Ureter (tissue), 1 donor: ENCODE measurements around the gene SCN8A. TPM values are rescaled to one million over a fixed set of nuclear protein-coding genes. Genes with fewer than 3 reads are reported as not detected.
"Not testable (repeated sequence)": the region's sequence is repeated elsewhere in the genome, so short reads cannot be mapped to it uniquely, and the experiment has no call there.

Source experiments
- DNase-seq: peaks from one replicate; pipeline ENCODE4 v3.0.0-alpha.2; 2020; ENCODE audit warnings: low spot score
- total RNA-seq: library from RNA; stranded (reverse); gene quantifications from one replicate; pipeline ENCODE4 v1.2.4, GENCODE V29; 2023
- donor health status: DM: yes; HTN: yes; CAD: no.

Gene SCN8A
- total RNA-seq: 2.2 TPM

- DNase-seq: no peak
Measured at GRCh38 chr12:51591016-51591901, at the start of gene SCN8A. Gene SCN8A (plus strand): TSS chr12:51591233. CDS start chr12:51662818, 71,585 bp downstream.

- no peak for DNase-seq
Measured at GRCh38 chr12:51546097-51546496, 44.9 kb upstream of the SCN8A start.

DNA sequence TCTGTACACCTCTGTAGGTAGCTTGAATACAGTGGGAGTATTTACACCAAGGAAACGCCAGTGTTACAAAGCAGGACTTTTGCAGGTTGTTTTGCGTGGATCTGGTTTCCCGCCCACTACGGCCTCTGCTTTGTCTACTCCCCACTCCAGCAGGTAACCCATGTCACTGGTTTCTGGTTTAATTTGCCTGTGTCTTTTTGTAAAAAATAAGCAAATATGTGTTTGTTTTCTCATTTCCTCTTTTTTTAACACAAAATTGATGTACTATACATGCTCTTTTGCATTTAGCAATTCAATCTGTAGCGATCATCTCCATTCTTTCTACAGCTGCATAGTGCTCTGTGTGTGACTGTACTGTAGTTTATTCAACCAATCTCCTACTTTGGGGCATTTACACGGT is 43.4 kb upstream of the SCN8A start:
- no peak for DNase-seq

DNA sequence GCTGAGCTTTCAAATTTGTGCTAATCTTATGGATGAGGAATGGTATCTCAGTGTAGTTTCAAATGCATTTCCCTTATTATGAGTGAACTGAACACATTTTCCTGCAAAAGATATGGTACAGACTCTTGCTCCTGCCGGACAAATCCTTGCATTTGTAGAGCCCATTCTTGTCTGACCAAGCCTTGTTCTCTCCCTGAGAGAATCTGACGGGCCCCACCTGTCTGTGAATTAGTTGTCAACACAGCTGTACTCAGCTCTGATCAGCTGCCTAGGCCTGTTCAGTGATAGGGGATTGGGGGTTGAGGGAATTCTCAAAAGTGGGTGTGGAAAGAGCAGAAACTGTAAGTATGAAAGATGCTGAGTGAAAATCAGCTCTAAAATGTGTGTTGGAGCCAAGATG is 42.8 kb upstream of the SCN8A start:
- no peak for DNase-seq

GRCh38 chr12:51549637-51550036 is 41.4 kb upstream of the SCN8A start:
- DNase-seq: no peak

- DNase-seq: not testable (repeated sequence)
Measured at GRCh38 chr12:51568271-51569032, 22.6 kb upstream of the SCN8A start.

DNA sequence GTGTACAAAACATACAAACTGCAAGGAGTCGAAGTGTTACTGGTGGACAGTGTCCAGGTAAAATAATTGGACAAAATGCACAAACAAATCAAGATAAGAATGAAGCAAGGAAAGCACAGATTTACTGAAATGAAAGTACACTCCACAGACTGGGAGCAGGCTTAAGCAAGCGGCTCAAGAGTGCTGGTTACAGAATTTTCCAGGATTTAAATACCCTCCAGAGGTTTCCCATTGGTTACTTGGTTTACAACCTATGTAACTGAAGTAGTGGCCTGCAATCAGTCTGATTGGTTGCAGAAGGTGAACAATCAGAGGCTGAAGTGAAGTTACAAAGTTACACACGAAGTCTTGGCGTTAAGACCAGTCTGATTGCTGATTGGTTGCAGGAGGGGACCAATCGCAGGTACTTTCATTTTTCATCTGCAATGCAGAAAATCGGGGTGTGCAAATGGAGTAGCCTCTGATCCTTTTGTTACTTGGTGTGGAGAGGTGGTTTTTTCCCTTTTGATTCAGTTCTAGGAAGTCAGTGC is 11.6 kb upstream of the SCN8A start:
- DNase-seq: no peak

- DNase-seq: no peak
Measured at GRCh38 chr12:51589060-51589459, 2.0 kb upstream of the SCN8A start.

DNA sequence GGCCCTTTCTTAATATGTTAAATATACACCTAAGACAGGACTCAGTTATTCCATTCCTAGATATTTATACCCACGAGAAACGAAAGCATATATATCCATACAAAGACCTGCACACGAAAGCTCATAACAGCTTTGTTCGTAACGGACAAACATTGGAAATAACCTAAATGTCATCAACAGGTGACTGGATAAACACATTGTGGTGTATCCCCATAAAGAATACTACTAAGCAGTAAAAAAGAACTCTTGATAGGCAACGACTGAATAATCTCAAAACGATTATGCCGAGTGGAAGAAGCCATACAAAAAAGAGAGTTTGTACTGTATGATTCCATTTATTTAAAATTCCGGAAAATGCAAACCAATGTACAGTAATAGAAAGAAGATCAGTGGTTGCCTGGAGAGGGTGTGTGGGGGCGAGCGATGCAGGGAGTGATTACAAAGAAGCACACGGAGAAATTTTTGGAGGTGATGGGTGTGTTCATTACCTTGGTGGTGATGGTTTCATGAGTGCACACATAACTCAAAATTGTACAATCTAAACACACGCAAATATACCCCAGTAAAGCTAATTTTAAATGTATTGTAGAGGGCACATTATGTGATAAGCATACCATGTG is 1.4 kb upstream of the SCN8A start:
- DNase-seq: no peak

GRCh38 chr12:51590347-51591015 is 552 bp upstream of the SCN8A start:
- DNase-seq: no peak

- DNase-seq: no peak
Measured at GRCh38 chr12:51592034-51592705, 1.1 kb downstream of the SCN8A start.

DNA sequence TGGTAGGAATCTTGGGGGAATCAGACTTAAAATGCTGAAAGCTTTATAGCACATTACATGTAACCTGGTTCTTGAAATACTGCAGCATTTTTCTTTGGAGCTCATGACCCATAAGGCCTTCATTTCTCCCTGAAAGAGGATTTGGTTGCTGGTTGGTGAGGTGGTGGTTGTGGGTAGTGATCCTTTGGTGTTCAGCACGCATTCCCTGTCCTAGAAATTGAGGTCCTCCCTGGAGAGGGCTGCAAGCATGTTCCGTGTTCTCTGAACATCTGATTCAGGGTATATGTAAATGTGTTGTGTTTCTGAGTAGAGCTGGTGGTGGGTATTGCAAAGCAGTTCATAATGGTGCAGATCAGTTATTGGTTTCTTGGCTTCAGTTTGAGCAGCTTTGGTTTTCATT is 2.0 kb downstream of the SCN8A start:
- DNase-seq: no peak

- DNase-seq: no peak
Measured at GRCh38 chr12:51593539-51593938, 2.5 kb downstream of the SCN8A start.

DNA sequence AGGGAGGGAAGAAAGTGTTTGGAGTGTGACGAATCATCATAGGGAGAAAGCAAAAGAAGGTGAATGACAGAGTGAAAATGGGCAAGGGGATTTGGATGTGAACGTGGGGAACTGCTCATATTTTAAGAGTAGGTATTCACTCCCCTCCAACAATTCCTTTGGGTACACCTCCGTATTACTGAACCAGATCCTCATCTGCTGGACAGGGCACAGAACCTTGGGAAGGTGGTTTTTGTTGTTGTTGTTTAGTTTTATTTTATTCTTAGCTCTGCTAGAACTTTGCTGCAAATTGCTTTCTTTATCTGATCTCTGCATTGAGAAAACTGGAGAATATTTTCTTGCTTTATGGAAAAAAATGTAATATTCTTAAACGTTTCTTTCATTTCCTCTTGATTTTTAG is 7.1 kb downstream of the SCN8A start:
- DNase-seq: no peak

GRCh38 chr12:51600721-51601120 is 9.7 kb downstream of the SCN8A start:
- DNase-seq: no peak

- DNase-seq: no peak
Measured at GRCh38 chr12:51601241-51601640, 10.2 kb downstream of the SCN8A start.

DNA sequence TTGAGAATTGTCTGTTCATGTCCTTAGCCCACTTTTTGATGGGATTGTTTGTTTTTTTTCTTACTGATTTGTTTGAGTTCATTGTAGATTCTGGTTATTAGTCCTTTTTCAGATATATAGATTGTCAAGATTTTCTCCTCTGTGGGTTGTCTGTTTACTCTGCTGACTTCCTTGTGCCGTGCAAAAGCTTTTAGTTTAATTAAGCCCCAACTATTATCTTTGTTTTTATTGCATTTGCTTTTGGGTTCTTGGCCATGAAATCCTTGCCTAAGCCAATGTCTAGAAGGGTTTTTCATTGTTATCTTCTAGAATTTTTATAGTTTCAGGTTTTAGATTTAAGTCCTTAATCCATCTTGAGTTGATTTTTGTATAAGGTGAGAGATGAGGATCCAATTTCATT is 14.9 kb downstream of the SCN8A start:
- DNase-seq: not testable (repeated sequence)

GRCh38 chr12:51607197-51607596 is 16.2 kb downstream of the SCN8A start:
- not testable (repeated sequence) for DNase-seq

DNA sequence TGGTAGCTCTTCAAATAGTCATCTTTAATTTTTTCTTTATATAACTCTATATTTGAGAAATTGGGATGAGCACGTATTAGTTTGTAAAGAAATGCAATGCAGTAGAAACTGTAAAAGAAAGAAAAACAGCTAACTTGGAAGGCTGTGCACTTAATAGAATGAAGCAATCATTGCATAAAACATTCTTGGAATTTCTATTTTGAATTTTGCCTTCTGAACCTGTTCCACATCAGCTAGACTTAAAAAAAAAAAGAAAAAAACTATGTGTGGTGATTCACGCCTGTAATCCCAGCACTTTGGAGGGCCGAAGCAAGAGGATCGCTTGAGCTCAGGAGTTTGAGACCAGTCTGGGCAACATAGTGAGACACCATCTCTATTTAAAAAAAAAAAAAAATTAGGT is 29.4 kb downstream of the SCN8A start:
- DNase-seq: no peak

DNA sequence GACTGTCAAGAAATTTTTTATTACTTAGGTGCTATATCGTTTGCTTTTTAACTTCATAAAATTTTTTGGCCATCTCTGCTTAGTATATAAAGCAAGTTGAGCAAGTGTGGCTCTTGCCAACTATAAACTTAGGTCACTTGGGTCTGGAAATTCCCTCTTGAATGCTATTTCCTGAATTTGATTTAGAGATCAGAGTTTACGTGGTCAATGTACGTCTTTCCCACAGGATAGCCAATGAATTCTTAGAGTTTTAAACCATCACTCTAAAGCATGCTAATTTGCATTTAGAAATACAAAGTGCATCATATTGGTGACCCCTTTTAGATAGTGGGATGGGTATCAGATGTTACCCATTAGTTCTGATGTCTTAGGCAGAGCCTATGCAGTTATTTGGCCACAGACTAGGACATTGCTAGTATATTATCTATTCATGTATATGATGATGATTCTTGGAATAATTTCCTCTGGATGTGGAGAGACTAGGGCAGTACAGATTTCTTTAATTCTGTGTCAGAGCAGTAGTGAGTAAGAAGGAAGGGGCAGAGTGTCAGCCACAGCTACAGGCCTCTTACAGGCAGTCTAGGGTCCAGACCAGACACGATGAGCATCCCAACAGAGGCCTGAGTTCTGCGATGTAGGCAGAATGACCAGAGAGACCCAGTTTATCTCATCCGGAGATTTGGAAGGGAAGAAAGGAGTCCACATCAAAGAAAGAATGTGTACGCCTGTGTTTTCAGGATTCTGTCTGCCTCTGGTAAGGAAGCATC is 30.3 kb downstream of the SCN8A start:
- DNase-seq: no peak
